Measurements from ENCODE around the gene PTCD2.
A peak's percentile ranks its signal among the peaks of the same experiment; 100 is the strongest.

The PTCD2 gene

GRCh38 chr5:72407078-72407477, 86.9 kb downstream of the PTCD2 start:
- ChIA-PET CTCF (no interaction called here), POLR2A (no interaction called here)
- H3K27ac ChIP-seq (ENCODE audit: insufficient read depth in 1 of 2, low read depth in 1 of 2, low read length in 2 of 2, poor library complexity in 1 of 2, severe bottlenecking in 2 of 2), result no peak overlapping the region
- H3K27me3 ChIP-seq (replicated peaks in 2 of 5; ENCODE audit: control insufficient read depth in 4 of 5, insufficient read depth in 5 of 5, low read length in 4 of 5), result no peaks in the 10 kb centered on the region
- 100% methylated on average over 1 of the region's 3 CpGs for WGBS (ENCODE audit: insufficient coverage)
- H3K4me3 ChIP-seq (ENCODE audit: control insufficient read depth in 1 of 7, extremely low read depth in 1 of 7, insufficient read depth in 4 of 7, low read depth in 2 of 7, low read length in 6 of 7), result no peak overlapping the region
- H3K36me3 ChIP-seq (ENCODE audit: control insufficient read depth in 4 of 4, insufficient read depth in 4 of 4, low read length in 3 of 4), result no peaks in the 10 kb centered on the region
- H3K4me1 ChIP-seq (ENCODE audit: control extremely low read depth in 1 of 4, control insufficient read depth in 4 of 4, insufficient read depth in 4 of 4, low read length in 3 of 4), result peaks cover 0 to 5% (median 0%) of the 10 kb centered on the region in 4 experiments
- DNase-seq, result no peak
- H3K9me3 ChIP-seq (ENCODE audit: control extremely low read depth in 1 of 5, control insufficient read depth in 4 of 5, insufficient read depth in 2 of 5, low read depth in 1 of 5, low read length in 4 of 5), result peaks cover 0 to 6% (median 3%) of the 10 kb centered on the region in 5 experiments

DNA sequence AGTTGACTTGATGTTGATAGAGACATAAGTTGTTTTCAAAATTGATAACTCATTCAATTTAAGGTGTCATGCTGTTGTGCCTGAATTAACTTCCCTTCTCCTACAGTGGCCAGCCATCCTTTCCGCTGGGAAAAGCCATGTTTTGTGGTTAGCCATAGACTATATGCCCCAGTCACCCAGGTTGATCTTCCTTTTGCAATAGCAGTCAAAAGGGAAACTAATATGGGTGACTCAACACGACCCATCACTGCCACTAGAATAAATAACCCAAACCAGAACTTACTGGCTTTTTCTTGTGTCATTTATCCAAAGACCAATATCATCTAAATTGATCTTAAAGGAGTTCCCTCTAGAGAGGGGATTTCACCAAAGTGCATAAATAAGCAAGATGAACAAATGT, 87.4 kb downstream of the PTCD2 start:
- no peak for DNase-seq
- Histone ChIP-seq H3K4me1 (ENCODE audit: control extremely low read depth in 1 of 4, control insufficient read depth in 4 of 4, insufficient read depth in 4 of 4, low read length in 3 of 4) (peaks cover 0 to 5% (median 0%) of the 10 kb centered on the region in 4 experiments), H3K27ac (ENCODE audit: insufficient read depth in 1 of 2, low read depth in 1 of 2, low read length in 2 of 2, poor library complexity in 1 of 2, severe bottlenecking in 2 of 2) (no peak overlapping the region), H3K36me3 (ENCODE audit: control insufficient read depth in 4 of 4, insufficient read depth in 4 of 4, low read length in 3 of 4) (no peaks in the 10 kb centered on the region), H3K9me3 (ENCODE audit: control extremely low read depth in 1 of 5, control insufficient read depth in 4 of 5, insufficient read depth in 2 of 5, low read depth in 1 of 5, low read length in 4 of 5) (peaks cover 0 to 3% (median 0%) of the 10 kb centered on the region in 5 experiments), H3K4me3 (ENCODE audit: control insufficient read depth in 1 of 7, extremely low read depth in 1 of 7, insufficient read depth in 4 of 7, low read depth in 2 of 7, low read length in 6 of 7) (no peak overlapping the region), H3K27me3 (replicated peaks in 2 of 5; ENCODE audit: control insufficient read depth in 4 of 5, insufficient read depth in 5 of 5, low read length in 4 of 5) (no peaks in the 10 kb centered on the region)
- CTCF ChIA-PET, result no interaction called here
- 100% methylated on average over 1 of the region's 2 CpGs for WGBS (ENCODE audit: insufficient coverage)
- POLR2A ChIA-PET, result no interaction called here

- DNase-seq, result no peak
- no CpG with 5 or more reads among the region's 5 CpGs for WGBS (ENCODE audit: insufficient coverage)
- ChIA-PET CTCF (interaction anchor here (1.1 to 1.4 kb wide), 2 partner anchors 41 to 42 kb away, joined by 3 to 5 read pairs; no protein-coding TSS in a partner anchor), POLR2A (no interaction called here)
- Histone ChIP-seq H3K27me3 (replicated peaks in 2 of 5; ENCODE audit: control insufficient read depth in 4 of 5, insufficient read depth in 5 of 5, low read length in 4 of 5) (no peaks in the 10 kb centered on the region), H3K4me1 (ENCODE audit: control extremely low read depth in 1 of 4, control insufficient read depth in 4 of 4, insufficient read depth in 4 of 4, low read length in 3 of 4) (peaks cover 0 to 5% (median 0%) of the 10 kb centered on the region in 4 experiments), H3K36me3 (ENCODE audit: control insufficient read depth in 4 of 4, insufficient read depth in 4 of 4, low read length in 3 of 4) (no peaks in the 10 kb centered on the region), H3K4me3 (ENCODE audit: control insufficient read depth in 1 of 7, extremely low read depth in 1 of 7, insufficient read depth in 4 of 7, low read depth in 2 of 7, low read length in 6 of 7) (no peak overlapping the region), H3K9me3 (ENCODE audit: control extremely low read depth in 1 of 5, control insufficient read depth in 4 of 5, insufficient read depth in 2 of 5, low read depth in 1 of 5, low read length in 4 of 5) (peaks cover 0 to 3% (median 0%) of the 10 kb centered on the region in 5 experiments), H3K27ac (ENCODE audit: insufficient read depth in 1 of 2, low read depth in 1 of 2, low read length in 2 of 2, poor library complexity in 1 of 2, severe bottlenecking in 2 of 2) (no peak overlapping the region)
Measured at GRCh38 chr5:72408127-72408526, 88.0 kb downstream of the PTCD2 start.

DNA sequence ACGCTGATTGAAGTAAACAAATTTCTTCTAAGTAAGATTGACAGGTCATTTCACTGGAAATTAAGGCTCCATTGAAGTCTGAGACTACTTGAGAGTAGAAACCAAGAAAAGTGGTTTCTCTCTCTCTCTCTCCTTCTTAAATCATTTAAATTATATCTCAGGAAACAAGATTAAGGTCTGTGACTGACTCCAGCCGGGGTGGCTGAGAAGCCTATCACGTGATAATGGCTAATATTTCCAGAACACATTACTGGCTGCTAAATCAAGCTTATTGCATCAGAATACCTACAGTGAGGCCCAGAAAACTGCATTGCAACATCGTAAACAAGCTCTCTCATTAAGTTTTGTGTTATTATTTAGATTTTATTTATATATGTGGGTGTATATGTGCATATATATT, 88.4 kb downstream of the PTCD2 start:
- peak in 2 of 3 donors; percentile 13 to 19 for DNase-seq
- Histone ChIP-seq H3K27ac (ENCODE audit: insufficient read depth in 1 of 2, low read depth in 1 of 2, low read length in 2 of 2, poor library complexity in 1 of 2, severe bottlenecking in 2 of 2) (no peak overlapping the region), H3K36me3 (ENCODE audit: control insufficient read depth in 4 of 4, insufficient read depth in 4 of 4, low read length in 3 of 4) (no peaks in the 10 kb centered on the region), H3K9me3 (ENCODE audit: control extremely low read depth in 1 of 5, control insufficient read depth in 4 of 5, insufficient read depth in 2 of 5, low read depth in 1 of 5, low read length in 4 of 5) (peaks cover 0 to 3% (median 0%) of the 10 kb centered on the region in 5 experiments), H3K4me3 (ENCODE audit: control insufficient read depth in 1 of 7, extremely low read depth in 1 of 7, insufficient read depth in 4 of 7, low read depth in 2 of 7, low read length in 6 of 7) (no peak overlapping the region), H3K27me3 (replicated peaks in 2 of 5; ENCODE audit: control insufficient read depth in 4 of 5, insufficient read depth in 5 of 5, low read length in 4 of 5) (no peaks in the 10 kb centered on the region), H3K4me1 (ENCODE audit: control extremely low read depth in 1 of 4, control insufficient read depth in 4 of 4, insufficient read depth in 4 of 4, low read length in 3 of 4) (peaks cover 0 to 5% (median 0%) of the 10 kb centered on the region in 4 experiments)
- ChIA-PET CTCF (interaction anchor here (1.1 to 1.4 kb wide), 2 partner anchors 40 to 43 kb away, joined by 3 to 5 read pairs; no protein-coding TSS in a partner anchor), POLR2A (no interaction called here)
- 10% methylated on average over 3 of the region's 4 CpGs for WGBS (ENCODE audit: insufficient coverage)

- ChIA-PET CTCF (interaction anchor here (1.3 to 1.4 kb wide), 2 partner anchors 14 to 113 kb away, joined by 3 read pairs; no protein-coding TSS in a partner anchor), POLR2A (no interaction called here)
- whole genome bisulfite sequencing (ENCODE audit: insufficient coverage), result 100% methylated on average over 1 of the region's 4 CpGs
- DNase-seq, result no peak
- peaks cover 0 to 5% (median 0%) of the 10 kb centered on the region in 4 experiments for H3K4me1 ChIP-seq (ENCODE audit: control extremely low read depth in 1 of 4, control insufficient read depth in 4 of 4, insufficient read depth in 4 of 4, low read length in 3 of 4)
- no peak overlapping the region for H3K27ac ChIP-seq (ENCODE audit: insufficient read depth in 1 of 2, low read depth in 1 of 2, low read length in 2 of 2, poor library complexity in 1 of 2, severe bottlenecking in 2 of 2)
- H3K27me3 ChIP-seq (replicated peaks in 2 of 5; ENCODE audit: control insufficient read depth in 4 of 5, insufficient read depth in 5 of 5, low read length in 4 of 5), result no peaks in the 10 kb centered on the region
- no peak overlapping the region for H3K4me3 ChIP-seq (ENCODE audit: control insufficient read depth in 1 of 7, extremely low read depth in 1 of 7, insufficient read depth in 4 of 7, low read depth in 2 of 7, low read length in 6 of 7)
- no peaks in the 10 kb centered on the region for H3K36me3 ChIP-seq (ENCODE audit: control insufficient read depth in 4 of 4, insufficient read depth in 4 of 4, low read length in 3 of 4)
- H3K9me3 ChIP-seq (ENCODE audit: control extremely low read depth in 1 of 5, control insufficient read depth in 4 of 5, insufficient read depth in 2 of 5, low read depth in 1 of 5, low read length in 4 of 5), result no peaks in the 10 kb centered on the region
Measured at GRCh38 chr5:72410688-72411295, 90.6 kb downstream of the PTCD2 start.

DNA sequence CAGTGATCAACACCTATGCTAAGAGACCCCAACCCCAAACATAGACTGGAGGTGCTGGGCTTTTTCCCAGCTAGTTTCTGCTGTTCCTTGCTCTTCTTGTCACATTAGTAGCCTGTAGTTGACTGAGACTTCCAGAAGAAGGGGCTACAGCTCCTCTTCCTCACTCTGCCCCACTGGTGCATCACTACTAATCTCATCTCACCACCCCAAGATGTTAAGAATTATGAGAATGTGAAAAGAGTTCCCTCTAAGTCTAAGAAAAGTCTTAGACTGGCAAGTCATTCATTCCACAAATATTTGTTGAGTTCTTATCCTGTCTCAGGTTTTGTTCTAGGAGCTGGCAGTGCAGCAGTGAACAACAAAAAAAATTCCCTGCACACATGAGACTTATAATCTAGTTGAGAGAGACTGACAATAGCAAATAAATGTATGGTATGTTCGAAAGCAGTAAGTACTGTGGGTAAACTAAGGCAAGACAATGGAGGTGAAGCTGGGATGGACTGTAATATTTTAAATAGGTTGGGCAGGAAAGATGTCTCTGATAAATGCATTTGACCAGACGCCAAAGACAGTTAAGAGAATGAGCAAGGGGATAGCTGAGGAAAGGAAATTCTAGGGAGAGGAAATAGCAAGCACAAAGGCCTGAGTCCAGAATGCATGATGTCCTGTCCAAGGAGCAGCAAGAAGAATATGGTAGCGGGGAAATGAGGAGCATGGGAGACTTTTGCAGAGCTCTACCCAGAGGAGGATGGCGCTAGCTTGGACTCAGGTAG, 92.3 kb downstream of the PTCD2 start:
- H3K9me3 ChIP-seq (ENCODE audit: control extremely low read depth in 1 of 5, control insufficient read depth in 4 of 5, insufficient read depth in 2 of 5, low read depth in 1 of 5, low read length in 4 of 5), result no peaks in the 10 kb centered on the region
- H3K4me1 ChIP-seq (ENCODE audit: control extremely low read depth in 1 of 4, control insufficient read depth in 4 of 4, insufficient read depth in 4 of 4, low read length in 3 of 4), result peaks cover 0 to 5% (median 0%) of the 10 kb centered on the region in 4 experiments
- CTCF ChIA-PET, result interaction anchor here (1.1 to 1.4 kb wide), 2 partner anchors 47 to 112 kb away, joined by 3 to 4 read pairs; no protein-coding TSS in a partner anchor
- POLR2A ChIA-PET, result no interaction called here
- DNase-seq, result no peak
- H3K36me3 ChIP-seq (ENCODE audit: control insufficient read depth in 4 of 4, insufficient read depth in 4 of 4, low read length in 3 of 4), result no peaks in the 10 kb centered on the region
- H3K27ac ChIP-seq (ENCODE audit: insufficient read depth in 1 of 2, low read depth in 1 of 2, low read length in 2 of 2, poor library complexity in 1 of 2, severe bottlenecking in 2 of 2), result no peak overlapping the region
- no peaks in the 10 kb centered on the region for H3K27me3 ChIP-seq (replicated peaks in 2 of 5; ENCODE audit: control insufficient read depth in 4 of 5, insufficient read depth in 5 of 5, low read length in 4 of 5)
- no peak overlapping the region for H3K4me3 ChIP-seq (ENCODE audit: control insufficient read depth in 1 of 7, extremely low read depth in 1 of 7, insufficient read depth in 4 of 7, low read depth in 2 of 7, low read length in 6 of 7)
- WGBS (ENCODE audit: insufficient coverage), result 97% methylated on average over 4 of the region's 4 CpGs

All from common myeloid progenitor, CD34-positive (primary cell).